ENCODE data around the gene CEBPG.

GRCh38 chr19:33370783-33371182 is 2.7 kb upstream of the CEBPG start:
- TF ChIP-seq EZH2 (IDR thresholded peaks at IDR 0.05; ENCODE audit: borderline replicate concordance, low read depth, low read length, poor library complexity, severe bottlenecking), result no peak
- TF ChIP-seq, protein P1, sequence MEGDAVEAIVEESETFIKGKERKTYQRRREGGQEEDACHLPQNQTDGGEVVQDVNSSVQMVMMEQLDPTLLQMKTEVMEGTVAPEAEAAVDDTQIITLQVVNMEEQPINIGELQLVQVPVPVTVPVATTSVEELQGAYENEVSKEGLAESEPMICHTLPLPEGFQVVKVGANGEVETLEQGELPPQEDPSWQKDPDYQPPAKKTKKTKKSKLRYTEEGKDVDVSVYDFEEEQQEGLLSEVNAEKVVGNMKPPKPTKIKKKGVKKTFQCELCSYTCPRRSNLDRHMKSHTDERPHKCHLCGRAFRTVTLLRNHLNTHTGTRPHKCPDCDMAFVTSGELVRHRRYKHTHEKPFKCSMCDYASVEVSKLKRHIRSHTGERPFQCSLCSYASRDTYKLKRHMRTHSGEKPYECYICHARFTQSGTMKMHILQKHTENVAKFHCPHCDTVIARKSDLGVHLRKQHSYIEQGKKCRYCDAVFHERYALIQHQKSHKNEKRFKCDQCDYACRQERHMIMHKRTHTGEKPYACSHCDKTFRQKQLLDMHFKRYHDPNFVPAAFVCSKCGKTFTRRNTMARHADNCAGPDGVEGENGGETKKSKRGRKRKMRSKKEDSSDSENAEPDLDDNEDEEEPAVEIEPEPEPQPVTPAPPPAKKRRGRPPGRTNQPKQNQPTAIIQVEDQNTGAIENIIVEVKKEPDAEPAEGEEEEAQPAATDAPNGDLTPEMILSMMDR (conservative IDR thresholded peaks at IDR 0.05; ENCODE audit: low read depth, low read length), result no peak
